GM12892 (cell line): Measurements from ENCODE around the gene RPP14.

Experiments used
- POLR2A ChIP-seq: IDR thresholded peaks from 2 replicates; pipeline ENCODE4 v1.6.1; 2011; ENCODE audit warnings: low read depth, low read length, control low read depth
- POLR2AphosphoS5 ChIP-seq: IDR thresholded peaks from 2 replicates; pipeline ENCODE4 v1.6.1; 2011; ENCODE audit warnings: low read depth, low read length, control low read depth
- TAF1 ChIP-seq: IDR thresholded peaks from 2 replicates; pipeline ENCODE4 v1.6.1; 2011; ENCODE audit warnings: low read depth, mild to moderate bottlenecking, control low read depth, low read length, borderline replicate concordance

GRCh38 chr3:58353722-58354553, 47.9 kb downstream of the RPP14 start:
- TF ChIP-seq TAF1 (no peak), POLR2AphosphoS5 (no peak), POLR2A (no peak)
